Central memory CD8-positive, alpha-beta T cell (primary cell): ENCODE data around the gene CYB5B.

Experiments
- ATAC-seq: fragments of 150-1000 bp; cut with Tn5 transposase; replicated peaks from 2 replicates; pipeline ENCODE4 v1.10.0; 2022; ENCODE audit warnings: mild to moderate bottlenecking, moderate FRiP score, moderate number of reproducible peaks; ENCODE audit not compliant: poor library complexity, severe bottlenecking; ENCODE audit errors: extremely low read depth
- DNase-seq, 2 donors: peaks; one replicate each; pipeline ENCODE4 v3.0.0; 2021; ENCODE audit warnings: low spot score in 2 of 2
- H3K27ac Mint-ChIP-seq: one replicate; pipeline ENCODE4 v1.8.0; 2022; ENCODE audit warnings: low read depth, mild to moderate bottlenecking, moderate library complexity, mixed read lengths
- H3K27me3 Mint-ChIP-seq: one replicate; pipeline ENCODE4 v1.8.0; 2022; ENCODE audit warnings: mixed read lengths
- H3K36me3 Mint-ChIP-seq: one replicate; pipeline ENCODE4 v1.8.0; 2022; ENCODE audit warnings: mild to moderate bottlenecking, moderate library complexity, mixed read lengths; ENCODE audit not compliant: insufficient read depth
- H3K4me1 Mint-ChIP-seq: one replicate; pipeline ENCODE4 v1.8.0; 2022; ENCODE audit warnings: mixed read lengths
- H3K4me3 Mint-ChIP-seq: one replicate; pipeline ENCODE4 v1.8.0; 2022; ENCODE audit warnings: mild to moderate bottlenecking, moderate library complexity, mixed read lengths
- H3K9me3 Mint-ChIP-seq: one replicate; pipeline ENCODE4 v1.8.0; 2022; ENCODE audit warnings: mixed read lengths

The CYB5B gene

GRCh38 chr16:69486272-69486671 is 61.9 kb downstream of the CYB5B start:
- H3K9me3 Mint-ChIP-seq: no peaks in the 10 kb centered on the region
- no peak for DNase-seq
- H3K4me3 Mint-ChIP-seq: no peak overlapping the region
- H3K27ac Mint-ChIP-seq: no peak overlapping the region
- no peaks in the 10 kb centered on the region for H3K27me3 Mint-ChIP-seq
- ATAC-seq: no peak
- H3K4me1 Mint-ChIP-seq: no peaks in the 10 kb centered on the region
- H3K36me3 Mint-ChIP-seq: no peaks in the 10 kb centered on the region

- no peak overlapping the region for H3K27ac Mint-ChIP-seq
- DNase-seq (no peak), ATAC-seq (no peak)
Measured at GRCh38 chr16:69486724-69487123, 62.3 kb downstream of the CYB5B start.

GRCh38 chr16:69490707-69491324 is 66.4 kb downstream of the CYB5B start:
- H3K27me3 Mint-ChIP-seq: no peaks in the 10 kb centered on the region
- no peaks in the 10 kb centered on the region for H3K9me3 Mint-ChIP-seq
- DNase-seq (no peak), ATAC-seq (no peak)
- no peak overlapping the region for H3K27ac Mint-ChIP-seq
- no peaks in the 10 kb centered on the region for H3K4me1 Mint-ChIP-seq
- H3K4me3 Mint-ChIP-seq: no peak overlapping the region
- no peaks in the 10 kb centered on the region for H3K36me3 Mint-ChIP-seq

More at GRCh38 chr16:69486724-69487123, 62.3 kb downstream of the CYB5B start:
- no peaks in the 10 kb centered on the region for H3K36me3 Mint-ChIP-seq
- no peak overlapping the region for H3K4me3 Mint-ChIP-seq
- no peaks in the 10 kb centered on the region for H3K4me1 Mint-ChIP-seq
- H3K27me3 Mint-ChIP-seq: no peaks in the 10 kb centered on the region
- no peaks in the 10 kb centered on the region for H3K9me3 Mint-ChIP-seq

- Mint-ChIP-seq H3K9me3 (no peaks in the 10 kb centered on the region), H3K27ac (no peak overlapping the region), H3K27me3 (no peaks in the 10 kb centered on the region), H3K4me1 (no peaks in the 10 kb centered on the region), H3K36me3 (no peaks in the 10 kb centered on the region), H3K4me3 (no peak overlapping the region)
- DNase-seq: no peak
- ATAC-seq: no peak
Measured at GRCh38 chr16:69494991-69495392, 70.6 kb downstream of the CYB5B start.

- DNase-seq: no peak
- no peak for ATAC-seq
- no peak overlapping the region for H3K27ac Mint-ChIP-seq
- no peaks in the 10 kb centered on the region for H3K4me1 Mint-ChIP-seq
- H3K36me3 Mint-ChIP-seq: no peaks in the 10 kb centered on the region
- H3K9me3 Mint-ChIP-seq: no peaks in the 10 kb centered on the region
- no peaks in the 10 kb centered on the region for H3K27me3 Mint-ChIP-seq
- H3K4me3 Mint-ChIP-seq: no peak overlapping the region
Measured at GRCh38 chr16:69495821-69496220, 71.4 kb downstream of the CYB5B start.

- Mint-ChIP-seq H3K9me3 (no peaks in the 10 kb centered on the region), H3K4me3 (no peak overlapping the region), H3K27me3 (no peaks in the 10 kb centered on the region), H3K27ac (no peak overlapping the region), H3K4me1 (no peaks in the 10 kb centered on the region), H3K36me3 (no peaks in the 10 kb centered on the region)
- DNase-seq: no peak
- no peak for ATAC-seq
Measured at GRCh38 chr16:69496376-69496775, 72.0 kb downstream of the CYB5B start.

GRCh38 chr16:69496896-69497295 is 72.5 kb downstream of the CYB5B start:
- Mint-ChIP-seq H3K4me3 (no peak overlapping the region), H3K27ac (no peak overlapping the region), H3K36me3 (no peaks in the 10 kb centered on the region), H3K9me3 (no peaks in the 10 kb centered on the region), H3K27me3 (no peaks in the 10 kb centered on the region), H3K4me1 (no peaks in the 10 kb centered on the region)
- no peak for ATAC-seq
- no peak for DNase-seq

GRCh38 chr16:69497876-69498596 is 73.6 kb downstream of the CYB5B start:
- Mint-ChIP-seq H3K27ac (no peak overlapping the region), H3K27me3 (no peaks in the 10 kb centered on the region), H3K4me3 (no peak overlapping the region), H3K9me3 (no peaks in the 10 kb centered on the region), H3K4me1 (no peaks in the 10 kb centered on the region), H3K36me3 (no peaks in the 10 kb centered on the region)
- no peak for DNase-seq
- ATAC-seq: no peak

GRCh38 chr16:69498926-69499325 is 74.5 kb downstream of the CYB5B start:
- Mint-ChIP-seq H3K27me3 (no peaks in the 10 kb centered on the region), H3K9me3 (no peaks in the 10 kb centered on the region), H3K36me3 (no peaks in the 10 kb centered on the region), H3K27ac (no peak overlapping the region), H3K4me3 (no peak overlapping the region), H3K4me1 (no peaks in the 10 kb centered on the region)
- ATAC-seq (no peak), DNase-seq (no peak)

GRCh38 chr16:69499541-69500230 is 75.3 kb downstream of the CYB5B start:
- ATAC-seq (no peak), DNase-seq (no peak)
- Mint-ChIP-seq H3K27ac (no peak overlapping the region), H3K36me3 (peaks cover 2% of the 10 kb centered on the region), H3K27me3 (no peaks in the 10 kb centered on the region), H3K4me3 (no peak overlapping the region), H3K9me3 (no peaks in the 10 kb centered on the region), H3K4me1 (no peaks in the 10 kb centered on the region)

GRCh38 chr16:69500496-69500895 is 76.1 kb downstream of the CYB5B start:
- Mint-ChIP-seq H3K27me3 (no peaks in the 10 kb centered on the region), H3K4me1 (no peaks in the 10 kb centered on the region), H3K27ac (no peak overlapping the region), H3K4me3 (no peak overlapping the region), H3K36me3 (peaks cover 2% of the 10 kb centered on the region), H3K9me3 (no peaks in the 10 kb centered on the region)
- DNase-seq: no peak
- ATAC-seq: no peak

GRCh38 chr16:69501956-69502745 is 77.7 kb downstream of the CYB5B start:
- peaks cover 2% of the 10 kb centered on the region for H3K36me3 Mint-ChIP-seq
- ATAC-seq: no peak
- H3K27me3 Mint-ChIP-seq: no peaks in the 10 kb centered on the region
- no peak for DNase-seq
- H3K9me3 Mint-ChIP-seq: no peaks in the 10 kb centered on the region
- no peak overlapping the region for H3K27ac Mint-ChIP-seq
- H3K4me3 Mint-ChIP-seq: no peak overlapping the region
- no peaks in the 10 kb centered on the region for H3K4me1 Mint-ChIP-seq
